HG03280 (cell line): ENCODE measurements around the gene AQP12A.

Experiments used
- ATAC-seq: cut with Tn5 transposase; IDR thresholded peaks from one replicate; pipeline ENCODE4 v1.9.1; 2021; ENCODE audit warnings: mild to moderate bottlenecking, moderate library complexity; ENCODE audit not compliant: unreplicated experiment

Gene AQP12A

GRCh38 chr2:240719676-240720545 lies 28.2 kb downstream of the AQP12A start:
- no peak for ATAC-seq

- no peak for ATAC-seq
These were observed 29.3 kb downstream of the AQP12A start for GRCh38 chr2:240720686-240721595.

- ATAC-seq = no peak
These were observed 30.0 kb downstream of the AQP12A start for GRCh38 chr2:240721596-240722180.

- ATAC-seq = no peak
These were observed 30.7 kb downstream of the AQP12A start for GRCh38 chr2:240722376-240722775.

- no peak for ATAC-seq
These were observed 31.4 kb downstream of the AQP12A start for GRCh38 chr2:240722796-240723735.

GRCh38 chr2:240723851-240724250 lies 32.2 kb downstream of the AQP12A start:
- ATAC-seq = no peak

GRCh38 chr2:240724431-240724830 lies 32.8 kb downstream of the AQP12A start:
- no peak for ATAC-seq

GRCh38 chr2:240725266-240725665 lies 33.6 kb downstream of the AQP12A start:
- ATAC-seq = no peak

- no peak for ATAC-seq
These were observed 34.0 kb downstream of the AQP12A start for GRCh38 chr2:240725671-240726070.

GRCh38 chr2:240726876-240727275 lies 35.2 kb downstream of the AQP12A start:
- no peak for ATAC-seq

GRCh38 chr2:240727439-240727838 lies 35.8 kb downstream of the AQP12A start:
- ATAC-seq = no peak

GRCh38 chr2:240727913-240728312 lies 36.2 kb downstream of the AQP12A start:
- ATAC-seq = no peak

- ATAC-seq = no peak
These were observed 36.7 kb downstream of the AQP12A start for GRCh38 chr2:240728361-240728760.

GRCh38 chr2:240728827-240729226 lies 37.2 kb downstream of the AQP12A start:
- no peak for ATAC-seq

GRCh38 chr2:240730501-240731177 lies 39.0 kb downstream of the AQP12A start:
- ATAC-seq = no peak

- ATAC-seq = no peak
These were observed 39.5 kb downstream of the AQP12A start for GRCh38 chr2:240731178-240731545.

- ATAC-seq = no peak
These were observed 40.5 kb downstream of the AQP12A start for GRCh38 chr2:240732184-240732583.

GRCh38 chr2:240732911-240733622 lies 41.4 kb downstream of the AQP12A start:
- ATAC-seq = no peak
